IPS-18c (cell line): ENCODE data around the gene RAX2.

Experiments used
- H3K4me3 ChIP-seq: 2 replicates; pipeline ENCODE4 v1.7.0; 2013; ENCODE audit warnings: low read depth, mild to moderate bottlenecking, low read length, moderate library complexity; ENCODE audit not compliant: insufficient read depth
- H3K9me3 ChIP-seq: one replicate; pipeline ENCODE4 v1.6.1; 2013; ENCODE audit warnings: mild to moderate bottlenecking, low read length, moderate library complexity; ENCODE audit not compliant: control insufficient read depth, insufficient read depth

The RAX2 gene

DNA sequence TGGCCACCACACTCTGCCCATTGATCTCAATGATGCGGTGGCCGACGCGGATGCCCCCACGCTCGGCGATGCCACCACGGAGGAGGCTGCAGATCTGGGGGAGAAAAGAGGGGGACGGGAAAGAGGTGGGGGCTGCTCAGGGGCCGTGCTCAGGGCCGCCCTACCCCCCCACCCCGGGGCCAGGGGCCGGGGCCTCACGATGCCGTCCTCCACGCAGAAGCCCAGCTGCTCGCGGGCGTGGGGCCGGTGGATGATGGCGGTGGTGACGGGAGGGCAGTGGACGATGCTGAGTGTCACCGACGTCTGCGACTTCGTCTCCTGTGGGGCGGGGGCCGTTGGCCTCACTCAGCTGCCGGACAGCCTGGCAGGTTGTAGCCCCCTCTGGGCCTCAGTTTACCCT lies 20.8 kb downstream of the RAX2 start:
- no peaks in the 10 kb centered on the region for H3K9me3 ChIP-seq
- no peak overlapping the region for H3K4me3 ChIP-seq

DNA sequence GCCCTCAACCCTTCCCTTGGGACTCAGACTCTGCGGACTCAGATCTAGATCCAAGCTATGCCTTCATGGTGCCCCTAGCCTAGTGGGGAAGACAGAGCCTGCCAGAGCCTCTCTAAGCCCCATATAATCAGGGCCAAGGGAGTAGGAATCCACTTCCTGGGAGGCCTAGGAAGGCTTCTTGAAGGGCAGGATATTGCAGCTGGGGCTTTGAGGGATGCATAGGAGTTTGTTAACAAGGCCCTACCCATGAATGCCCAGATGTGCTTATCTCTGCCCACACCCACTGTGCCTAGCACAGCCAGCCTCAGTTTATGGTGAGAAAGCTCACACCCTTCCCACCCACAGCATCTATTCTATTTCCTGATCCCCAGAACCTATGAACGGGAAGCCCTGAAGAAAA lies 21.8 kb downstream of the RAX2 start:
- Histone ChIP-seq H3K9me3 (no peaks in the 10 kb centered on the region), H3K4me3 (no peak overlapping the region)

DNA sequence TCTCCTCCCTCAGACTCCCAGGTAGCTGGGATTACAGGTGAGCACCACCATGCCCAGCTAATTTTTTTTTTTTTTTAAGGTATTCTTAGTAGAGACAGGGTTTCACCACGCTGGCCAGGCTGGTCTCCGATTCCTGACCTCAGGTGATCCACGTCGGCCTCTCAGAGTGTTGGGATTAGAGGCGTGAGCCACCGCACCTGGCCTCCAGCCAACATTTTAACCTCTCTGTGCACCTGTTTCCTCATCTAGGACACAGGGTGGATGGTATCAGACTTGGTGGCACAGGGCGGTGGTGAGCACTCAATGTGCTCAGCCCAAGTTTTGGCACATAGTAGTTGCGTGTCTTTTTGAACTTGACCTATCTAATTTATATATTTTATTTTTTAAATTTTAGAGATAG lies 23.1 kb downstream of the RAX2 start:
- no peak overlapping the region for H3K4me3 ChIP-seq
- no peaks in the 10 kb centered on the region for H3K9me3 ChIP-seq

DNA sequence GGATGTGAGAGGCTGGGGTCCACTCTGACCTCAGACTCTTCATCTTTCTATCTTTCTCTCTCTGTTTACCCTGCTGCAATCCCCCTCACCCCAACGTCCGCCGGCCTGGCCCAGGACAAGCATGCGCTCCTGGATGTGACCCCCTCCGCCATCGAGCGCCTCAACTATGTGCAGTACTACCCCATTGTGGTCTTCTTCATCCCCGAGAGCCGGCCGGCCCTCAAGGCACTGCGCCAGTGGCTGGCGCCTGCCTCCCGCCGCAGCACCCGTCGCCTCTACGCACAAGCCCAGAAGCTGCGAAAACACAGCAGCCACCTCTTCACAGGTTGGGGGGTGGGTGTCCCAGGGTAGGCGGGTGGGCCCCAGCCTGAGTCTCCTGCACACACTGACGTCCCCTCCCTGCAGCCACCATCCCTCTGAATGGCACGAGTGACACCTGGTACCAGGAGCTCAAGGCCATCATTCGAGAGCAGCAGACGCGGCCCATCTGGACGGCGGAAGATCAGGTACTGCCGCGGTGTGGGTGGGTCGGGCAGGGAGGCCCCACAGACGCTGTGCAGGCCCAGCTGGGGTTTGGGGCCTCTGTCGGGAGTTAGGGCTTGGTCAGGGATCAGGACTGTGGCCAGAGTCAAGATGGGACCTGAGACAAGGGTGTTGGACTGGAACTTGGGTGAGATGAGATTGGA lies 25.5 kb downstream of the RAX2 start:
- H3K9me3 ChIP-seq: no peaks in the 10 kb centered on the region
- H3K4me3 ChIP-seq: no peak overlapping the region

DNA sequence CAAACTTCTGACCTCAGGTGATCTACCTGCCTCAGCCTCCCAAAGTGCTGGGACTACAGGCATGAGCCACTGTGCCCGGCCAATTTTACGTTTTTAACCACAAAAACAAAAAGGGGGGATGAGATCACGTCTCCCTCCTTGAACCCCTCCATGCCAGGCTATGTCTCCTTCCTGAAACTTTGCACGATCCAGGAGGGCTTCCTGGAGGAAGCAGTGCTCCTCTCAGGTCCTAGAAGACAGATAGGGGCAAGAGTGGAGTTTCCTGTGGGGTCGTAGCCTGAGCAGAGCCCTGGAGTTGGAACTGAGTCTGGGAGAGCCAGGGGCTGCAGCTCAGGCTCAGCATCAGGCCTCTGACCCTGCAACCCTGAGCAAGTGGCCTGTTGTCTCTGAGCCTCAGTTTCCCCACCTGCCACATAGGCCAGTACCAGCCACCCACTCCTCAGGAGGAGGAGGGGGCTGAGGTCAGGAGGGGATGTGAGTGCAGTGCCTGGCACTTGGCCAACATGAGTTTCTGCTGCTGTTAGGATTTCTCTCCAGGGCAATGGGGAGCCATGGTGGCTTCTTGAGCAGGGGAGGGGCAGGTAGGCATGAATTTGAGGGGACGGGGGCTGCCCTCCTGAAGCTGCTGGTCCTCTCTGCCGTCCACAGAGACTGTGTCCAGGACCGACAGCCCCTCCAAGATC lies 26.5 kb downstream of the RAX2 start:
- Histone ChIP-seq H3K9me3 (no peaks in the 10 kb centered on the region), H3K4me3 (no peak overlapping the region)

DNA sequence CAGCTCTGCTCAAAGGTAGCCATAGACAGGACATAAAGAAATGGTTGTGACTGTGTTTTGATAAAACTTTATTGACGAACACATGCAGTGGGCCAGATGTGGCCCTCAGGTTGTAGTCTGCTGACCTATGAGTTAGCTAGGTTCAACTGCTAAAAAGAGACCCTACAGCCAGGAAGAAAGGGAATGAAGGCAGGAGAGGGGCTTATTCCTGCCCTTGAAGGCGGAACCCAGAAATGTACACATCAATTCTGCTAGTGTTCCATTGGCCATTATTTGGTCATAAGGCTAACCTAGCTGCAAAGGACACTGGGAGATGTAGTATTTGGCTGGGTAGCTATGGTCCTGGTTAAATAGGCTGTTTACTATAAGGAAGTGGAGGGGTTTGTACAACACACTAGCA lies 28.5 kb downstream of the RAX2 start:
- Histone ChIP-seq H3K9me3 (no peaks in the 10 kb centered on the region), H3K4me3 (no peak overlapping the region)

DNA sequence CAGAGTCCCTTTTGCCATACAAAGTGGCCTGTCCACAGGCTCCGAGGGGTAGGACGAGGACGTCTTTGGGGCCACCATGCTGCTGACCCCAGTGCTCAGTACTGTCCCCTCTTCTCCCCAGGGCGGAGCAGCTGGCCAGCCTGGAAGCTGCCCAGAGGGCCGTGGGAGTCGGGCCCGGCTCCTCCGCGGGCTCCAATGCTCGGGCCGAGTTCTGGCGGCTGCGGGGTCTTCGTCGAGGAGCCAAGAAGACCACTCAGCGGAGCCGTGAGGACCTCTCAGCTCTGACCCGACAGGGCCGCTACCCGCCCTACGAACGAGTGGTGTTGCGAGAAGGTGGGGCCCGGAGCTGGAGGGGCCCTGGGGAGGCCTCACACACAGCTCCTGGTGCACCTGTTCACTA lies 31.6 kb downstream of the RAX2 start:
- H3K4me3 ChIP-seq: no peak overlapping the region

DNA sequence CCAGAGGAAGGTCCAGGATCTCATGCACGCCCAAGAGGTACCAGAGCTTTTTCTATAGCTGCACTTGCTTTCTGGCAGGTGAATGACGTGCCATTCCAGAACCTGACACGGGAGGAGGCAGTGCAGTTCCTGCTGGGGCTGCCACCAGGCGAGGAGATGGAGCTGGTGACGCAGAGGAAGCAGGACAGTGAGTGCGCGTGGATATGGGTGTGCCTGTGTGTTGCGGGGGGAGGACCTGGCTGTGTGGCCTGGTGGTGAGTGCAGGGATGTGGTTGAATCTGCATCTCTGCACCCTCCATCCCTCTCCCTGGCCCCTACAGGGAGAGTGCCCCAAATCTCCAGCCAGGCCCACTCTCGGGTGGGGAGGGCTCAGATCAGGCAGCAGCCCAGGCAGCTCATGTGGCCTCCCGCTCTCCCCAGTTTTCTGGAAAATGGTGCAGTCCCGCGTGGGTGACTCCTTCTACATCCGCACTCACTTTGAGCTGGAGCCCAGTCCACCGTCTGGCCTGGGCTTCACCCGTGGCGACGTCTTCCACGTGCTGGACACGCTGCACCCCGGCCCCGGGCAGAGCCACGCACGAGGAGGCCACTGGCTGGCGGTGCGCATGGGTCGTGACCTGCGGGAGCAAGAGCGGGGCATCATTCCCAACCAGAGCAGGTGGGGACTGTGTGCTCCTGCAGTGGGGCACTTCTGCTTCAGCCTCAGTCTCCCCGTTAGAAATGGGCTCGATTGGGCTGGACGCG lies 33.4 kb downstream of the RAX2 start:
- Histone ChIP-seq H3K4me3 (no peak overlapping the region), H3K9me3 (no peaks in the 10 kb centered on the region)

More for the DNA sequence above, 31.6 kb downstream of the RAX2 start:
- H3K9me3 ChIP-seq: no peaks in the 10 kb centered on the region

DNA sequence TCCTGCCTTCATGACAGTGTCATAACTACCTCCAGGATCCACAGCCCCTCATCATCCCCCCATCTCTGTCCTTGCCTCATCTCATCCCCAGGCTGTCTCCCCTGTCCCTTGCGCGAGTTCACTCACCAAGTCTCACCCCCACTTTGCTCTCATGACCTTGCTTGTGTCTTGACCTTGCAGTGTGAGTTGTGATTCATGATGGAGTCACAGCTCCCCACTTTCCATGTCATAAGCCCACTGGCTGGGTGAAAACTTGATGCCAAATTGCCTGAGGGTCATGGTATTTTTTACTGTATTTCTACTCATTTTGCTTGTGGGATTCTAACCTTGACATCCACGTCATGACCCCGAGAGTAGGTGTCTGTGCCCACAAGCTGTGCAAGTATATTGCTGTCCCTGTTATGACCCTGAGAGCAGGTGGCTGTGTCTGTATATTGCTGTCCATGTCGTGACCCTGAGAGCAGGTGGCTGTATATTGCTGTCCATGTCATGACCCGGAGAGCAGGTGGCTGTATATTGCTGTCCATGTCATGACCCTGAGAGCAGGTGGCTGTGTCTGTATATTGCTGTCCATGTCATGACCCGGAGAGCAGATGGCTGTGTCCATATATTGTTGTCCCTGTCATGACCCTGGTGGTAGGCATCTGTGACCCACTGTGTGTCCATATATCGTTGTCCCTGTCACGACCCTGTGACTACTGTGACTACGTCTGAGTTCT lies 34.4 kb downstream of the RAX2 start:
- H3K4me3 ChIP-seq: no peak overlapping the region
- H3K9me3 ChIP-seq: no peaks in the 10 kb centered on the region

DNA sequence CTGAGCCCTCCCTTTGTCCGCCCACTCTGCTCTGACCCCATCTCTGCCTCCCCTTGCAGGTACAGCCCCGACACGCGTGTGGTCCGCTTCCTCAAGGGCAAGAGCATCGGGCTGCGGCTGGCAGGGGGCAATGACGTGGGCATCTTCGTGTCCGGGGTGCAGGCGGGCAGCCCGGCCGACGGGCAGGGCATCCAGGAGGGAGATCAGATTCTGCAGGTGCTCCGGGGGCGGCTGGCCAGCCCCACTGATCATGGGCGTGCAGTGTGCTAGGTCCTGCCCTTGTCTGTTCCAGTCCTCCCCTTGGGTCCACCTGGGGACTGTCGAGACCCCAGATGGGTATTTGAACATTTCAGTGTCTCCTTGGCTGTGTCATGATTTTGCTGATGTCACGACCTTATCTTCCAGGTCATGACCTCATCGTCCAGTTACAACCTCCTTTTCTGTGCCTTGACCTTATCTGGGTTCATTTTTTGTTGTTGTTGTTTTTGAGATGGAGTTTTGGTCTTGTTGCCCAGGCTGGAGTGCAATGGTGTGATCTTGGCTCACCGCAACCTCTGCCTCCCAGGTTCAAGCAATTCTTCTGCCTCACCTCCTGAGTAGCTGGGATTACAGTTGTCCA lies 35.8 kb downstream of the RAX2 start:
- Histone ChIP-seq H3K4me3 (no peak overlapping the region), H3K9me3 (no peaks in the 10 kb centered on the region)

DNA sequence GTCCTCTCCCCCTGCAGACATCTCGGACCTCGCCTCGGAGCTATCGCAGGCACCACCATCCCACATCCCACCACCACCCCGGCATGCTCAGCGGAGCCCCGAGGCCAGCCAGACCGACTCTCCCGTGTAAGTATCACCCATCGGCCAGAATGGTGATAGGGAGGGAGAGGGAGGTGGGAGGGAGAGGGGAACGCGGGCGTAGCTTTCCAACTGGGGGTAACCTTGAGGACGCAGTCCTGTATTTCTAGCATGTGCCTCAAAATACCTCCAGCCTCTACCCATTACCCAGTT lies 37.8 kb downstream of the RAX2 start:
- Histone ChIP-seq H3K9me3 (peaks cover 3% of the 10 kb centered on the region), H3K4me3 (no peak overlapping the region)

DNA sequence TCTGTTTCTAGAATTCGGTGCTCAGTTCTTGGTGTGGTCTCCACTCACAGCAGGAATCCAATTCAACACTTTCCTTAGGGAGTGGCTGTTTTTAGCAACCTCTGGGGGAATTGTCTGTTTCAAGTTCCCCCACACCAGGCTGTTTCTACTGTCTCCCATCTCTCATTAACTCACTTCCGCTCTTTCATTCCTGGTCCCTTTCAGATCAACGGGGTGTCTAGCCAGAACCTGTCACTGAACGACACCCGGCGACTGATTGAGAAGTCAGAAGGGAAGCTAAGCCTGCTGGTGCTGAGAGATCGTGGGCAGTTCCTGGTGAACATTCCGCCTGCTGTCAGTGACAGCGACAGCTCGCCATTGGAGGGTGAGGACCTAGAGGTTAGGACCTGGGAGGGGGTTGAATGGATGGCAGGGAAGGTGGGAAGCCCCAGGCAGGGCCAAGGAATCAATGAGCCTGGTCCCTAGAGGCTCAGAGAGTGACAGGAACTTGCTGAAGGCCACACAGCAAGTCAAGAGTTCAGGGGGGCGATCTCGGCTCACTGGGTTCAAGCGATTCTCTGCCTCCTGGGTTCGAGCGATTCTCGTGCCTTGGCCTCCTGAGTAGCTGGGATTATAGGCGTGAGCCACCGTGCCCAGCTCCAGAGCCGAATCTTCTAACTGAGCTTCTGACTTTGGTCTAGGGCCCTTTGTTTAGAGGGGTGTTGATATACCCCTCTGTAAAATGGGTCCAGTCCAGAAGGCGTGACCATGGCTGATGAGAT lies 38.3 kb downstream of the RAX2 start:
- peaks cover 5% of the 10 kb centered on the region for H3K9me3 ChIP-seq
- no peak overlapping the region for H3K4me3 ChIP-seq

DNA sequence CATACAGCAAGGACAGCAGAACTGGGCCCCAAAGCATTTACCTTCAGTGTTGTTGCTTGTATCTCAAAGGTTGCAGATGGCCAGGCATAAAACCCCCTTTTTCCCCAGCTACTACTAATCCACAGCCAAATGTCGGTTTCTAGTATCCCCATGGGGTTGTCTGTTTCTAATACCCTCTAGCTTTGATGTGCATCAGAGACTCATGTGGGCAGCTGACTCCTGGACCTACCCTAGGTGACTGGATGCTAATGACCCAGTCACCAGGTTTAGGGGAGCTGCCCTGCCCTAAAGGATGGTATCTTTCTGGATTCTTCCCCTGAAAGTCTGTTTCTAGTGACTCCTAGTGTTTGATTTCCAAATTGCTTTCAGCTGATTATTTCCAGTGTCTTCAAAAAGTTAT lies 39.9 kb downstream of the RAX2 start:
- Histone ChIP-seq H3K9me3 (peaks cover 5% of the 10 kb centered on the region), H3K4me3 (no peak overlapping the region)

DNA sequence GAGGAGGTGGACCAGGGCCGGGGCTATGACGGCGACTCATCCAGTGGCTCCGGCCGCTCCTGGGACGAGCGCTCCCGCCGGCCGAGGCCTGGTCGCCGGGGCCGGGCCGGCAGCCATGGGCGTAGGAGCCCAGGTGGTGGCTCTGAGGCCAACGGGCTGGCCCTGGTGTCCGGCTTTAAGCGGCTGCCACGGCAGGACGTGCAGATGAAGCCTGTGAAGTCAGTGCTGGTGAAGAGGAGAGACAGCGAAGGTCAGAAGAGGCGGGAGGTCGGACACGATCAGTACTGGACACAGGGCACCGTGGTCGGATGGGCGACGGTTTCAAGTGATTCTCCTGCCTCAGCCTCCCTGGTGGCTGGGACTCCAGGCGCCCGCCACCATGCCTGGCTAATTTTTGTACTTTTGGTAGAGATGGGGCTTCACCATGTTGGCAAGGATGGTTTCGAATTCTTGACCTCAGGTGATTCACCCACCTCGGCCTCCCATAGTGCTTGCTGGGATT lies 41.5 kb downstream of the RAX2 start:
- H3K9me3 ChIP-seq: peaks cover 5% of the 10 kb centered on the region
- no peak overlapping the region for H3K4me3 ChIP-seq

DNA sequence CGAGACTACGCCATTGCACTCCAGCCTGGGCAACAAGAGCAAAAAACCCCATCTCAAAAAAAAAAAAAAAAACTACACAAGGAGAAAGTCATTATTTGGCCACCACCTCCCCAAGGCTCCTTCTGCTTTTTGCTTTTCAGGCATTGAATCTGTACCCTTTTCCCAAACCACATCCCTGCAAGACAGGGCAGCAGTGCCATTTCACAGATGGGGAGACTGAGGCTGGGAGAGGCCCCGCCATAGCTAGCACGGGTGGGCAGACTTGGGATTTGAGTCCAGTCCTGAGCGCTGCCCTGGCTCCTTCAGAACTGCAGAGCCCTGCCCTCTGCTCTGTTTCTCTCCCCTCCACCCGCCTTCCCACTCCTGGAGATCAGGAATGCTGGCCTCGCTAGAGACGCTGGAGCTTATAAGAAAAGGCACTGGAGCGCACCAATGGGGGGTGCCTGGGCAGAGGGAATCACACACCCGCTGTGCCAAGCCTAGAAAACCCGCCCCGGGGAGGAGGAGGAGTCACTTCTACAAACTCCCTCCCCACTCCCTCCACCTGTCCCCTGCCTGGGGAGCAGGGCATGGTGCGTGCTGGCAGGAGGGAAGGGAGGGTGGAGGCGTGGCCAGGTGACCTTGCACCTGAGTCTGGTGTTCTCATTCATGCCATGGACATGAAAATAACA lies 46.3 kb downstream of the RAX2 start:
- Histone ChIP-seq H3K4me3 (no peak overlapping the region), H3K9me3 (peaks cover 5% of the 10 kb centered on the region)

DNA sequence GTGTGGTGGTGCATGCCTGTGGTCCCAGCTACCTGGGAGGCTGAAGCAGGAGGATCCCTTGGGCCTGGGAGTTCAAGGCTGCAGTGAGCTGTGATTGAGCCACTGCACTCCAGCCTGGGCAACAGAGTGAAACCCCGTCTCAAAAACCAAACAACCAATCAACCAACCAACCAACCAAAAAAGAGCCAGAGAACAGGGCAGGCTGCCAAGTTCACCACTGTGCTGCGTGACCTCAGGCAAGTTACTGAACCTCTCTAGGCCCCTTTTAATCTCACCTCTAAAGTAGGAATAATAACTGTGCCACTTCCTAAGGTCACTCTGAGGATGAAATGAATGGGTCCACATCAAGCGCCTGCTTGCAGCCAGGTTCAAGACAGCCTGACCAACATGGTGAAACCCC lies 46.9 kb downstream of the RAX2 start:
- Histone ChIP-seq H3K4me3 (no peak overlapping the region), H3K9me3 (peaks cover 2% of the 10 kb centered on the region)
